ENCODE data around the gene PCDHGB4.
A peak's percentile ranks its signal among the peaks of the same experiment; 100 is the strongest.
"Not testable (repeated sequence)": the region's sequence is repeated elsewhere in the genome, so short reads cannot be mapped to it uniquely, and the experiment has no call there.

Gene PCDHGB4

GRCh38 chr5:141387557-141388311 is at the start of gene PCDHGB4:
TSS of gene PCDHGB4 (plus strand) at chr5:141387698. CDS start at chr5:141387885, 187 bp downstream.
- not testable (repeated sequence) for H3K27ac ChIP-seq; H3K79me2 ChIP-seq; H3K9ac ChIP-seq; H2AFZ ChIP-seq; H3K4me3 ChIP-seq (ENCODE audit: low read depth, low read length); H3K36me3 ChIP-seq (ENCODE audit: control insufficient read depth, insufficient read depth, low read length); H3K9me3 ChIP-seq (ENCODE audit: control insufficient read depth, low read length); H3K27me3 ChIP-seq (ENCODE audit: control insufficient read depth, insufficient read depth, low read length); H3K4me2 ChIP-seq (ENCODE audit: low read length); H3K4me1 ChIP-seq
- TF ChIP-seq, protein P1, sequence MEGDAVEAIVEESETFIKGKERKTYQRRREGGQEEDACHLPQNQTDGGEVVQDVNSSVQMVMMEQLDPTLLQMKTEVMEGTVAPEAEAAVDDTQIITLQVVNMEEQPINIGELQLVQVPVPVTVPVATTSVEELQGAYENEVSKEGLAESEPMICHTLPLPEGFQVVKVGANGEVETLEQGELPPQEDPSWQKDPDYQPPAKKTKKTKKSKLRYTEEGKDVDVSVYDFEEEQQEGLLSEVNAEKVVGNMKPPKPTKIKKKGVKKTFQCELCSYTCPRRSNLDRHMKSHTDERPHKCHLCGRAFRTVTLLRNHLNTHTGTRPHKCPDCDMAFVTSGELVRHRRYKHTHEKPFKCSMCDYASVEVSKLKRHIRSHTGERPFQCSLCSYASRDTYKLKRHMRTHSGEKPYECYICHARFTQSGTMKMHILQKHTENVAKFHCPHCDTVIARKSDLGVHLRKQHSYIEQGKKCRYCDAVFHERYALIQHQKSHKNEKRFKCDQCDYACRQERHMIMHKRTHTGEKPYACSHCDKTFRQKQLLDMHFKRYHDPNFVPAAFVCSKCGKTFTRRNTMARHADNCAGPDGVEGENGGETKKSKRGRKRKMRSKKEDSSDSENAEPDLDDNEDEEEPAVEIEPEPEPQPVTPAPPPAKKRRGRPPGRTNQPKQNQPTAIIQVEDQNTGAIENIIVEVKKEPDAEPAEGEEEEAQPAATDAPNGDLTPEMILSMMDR (IDR thresholded peaks at IDR 0.05), result peak; percentile 43

- no peak within 1 kb of the TSS for H2AFZ ChIP-seq
- H3K4me3 ChIP-seq (ENCODE audit: low read depth, low read length), result no peak within 1 kb of the TSS
- H3K27ac ChIP-seq, result no peak within 1 kb of the TSS
- H3K9ac ChIP-seq, result no peak within 1 kb of the TSS
- no peaks in the 10 kb centered on the region for H3K4me1 ChIP-seq
- no peak within 1 kb of the TSS for H3K4me2 ChIP-seq (ENCODE audit: low read length)
- no peaks in the 10 kb centered on the region for H3K27me3 ChIP-seq (ENCODE audit: control insufficient read depth, insufficient read depth, low read length)
- TF ChIP-seq, protein P1 (IDR thresholded peaks at IDR 0.05), result no peak
- H3K9me3 ChIP-seq (ENCODE audit: control insufficient read depth, low read length), result peaks cover 8% of the 10 kb centered on the region
- H3K79me2 ChIP-seq, result no peaks in the 10 kb centered on the region
- H3K36me3 ChIP-seq (ENCODE audit: control insufficient read depth, insufficient read depth, low read length), result peaks cover 3% of the 10 kb centered on the region
These were observed 48.8 kb upstream of the PCDHGB4 start, which contains the start of gene PCDHGA2 for GRCh38 chr5:141338538-141339306. TSS of gene PCDHGA2 (plus strand) at chr5:141338760.

- H3K36me3 ChIP-seq (ENCODE audit: control insufficient read depth, insufficient read depth, low read length); H3K9ac ChIP-seq; H3K4me3 ChIP-seq (ENCODE audit: low read depth, low read length); H3K4me2 ChIP-seq (ENCODE audit: low read length); H3K4me1 ChIP-seq; H3K27me3 ChIP-seq (ENCODE audit: control insufficient read depth, insufficient read depth, low read length); H3K79me2 ChIP-seq; H2AFZ ChIP-seq; H3K27ac ChIP-seq; H3K9me3 ChIP-seq (ENCODE audit: control insufficient read depth, low read length): not testable (repeated sequence)
These were observed 46.6 kb upstream of the PCDHGB4 start for GRCh38 chr5:141340781-141341354.

DNA sequence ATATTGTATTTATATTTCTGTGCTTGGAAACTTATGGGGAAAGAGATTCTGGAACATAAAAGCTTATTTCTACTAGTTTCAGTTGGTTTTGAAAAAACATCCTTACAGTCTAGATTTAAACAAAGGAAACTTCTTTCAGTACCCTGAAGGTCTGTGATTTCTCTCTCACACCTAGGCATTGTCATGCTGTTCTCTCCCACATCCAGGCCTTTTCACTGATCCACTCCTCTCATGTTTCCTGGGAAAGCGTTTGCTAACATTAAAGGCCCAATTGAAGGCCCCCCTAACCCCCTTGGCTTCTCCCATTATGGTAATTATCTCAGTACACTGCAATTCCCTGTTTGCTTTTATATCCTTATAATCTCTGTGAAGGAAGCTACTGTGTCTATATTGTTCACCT is 44.7 kb upstream of the PCDHGB4 start:
- Histone ChIP-seq H3K4me3 (ENCODE audit: low read depth, low read length) (no peak overlapping the region), H3K9ac (no peak overlapping the region), H3K36me3 (ENCODE audit: control insufficient read depth, insufficient read depth, low read length) (peaks cover 3% of the 10 kb centered on the region), H3K4me2 (ENCODE audit: low read length) (no peak overlapping the region), H3K27ac (no peak overlapping the region), H2AFZ (no peak overlapping the region), H3K4me1 (no peaks in the 10 kb centered on the region), H3K9me3 (ENCODE audit: control insufficient read depth, low read length) (peaks cover 8% of the 10 kb centered on the region), H3K79me2 (no peaks in the 10 kb centered on the region), H3K27me3 (ENCODE audit: control insufficient read depth, insufficient read depth, low read length) (no peaks in the 10 kb centered on the region)
- TF ChIP-seq, protein P1 (IDR thresholded peaks at IDR 0.05), result no peak

DNA sequence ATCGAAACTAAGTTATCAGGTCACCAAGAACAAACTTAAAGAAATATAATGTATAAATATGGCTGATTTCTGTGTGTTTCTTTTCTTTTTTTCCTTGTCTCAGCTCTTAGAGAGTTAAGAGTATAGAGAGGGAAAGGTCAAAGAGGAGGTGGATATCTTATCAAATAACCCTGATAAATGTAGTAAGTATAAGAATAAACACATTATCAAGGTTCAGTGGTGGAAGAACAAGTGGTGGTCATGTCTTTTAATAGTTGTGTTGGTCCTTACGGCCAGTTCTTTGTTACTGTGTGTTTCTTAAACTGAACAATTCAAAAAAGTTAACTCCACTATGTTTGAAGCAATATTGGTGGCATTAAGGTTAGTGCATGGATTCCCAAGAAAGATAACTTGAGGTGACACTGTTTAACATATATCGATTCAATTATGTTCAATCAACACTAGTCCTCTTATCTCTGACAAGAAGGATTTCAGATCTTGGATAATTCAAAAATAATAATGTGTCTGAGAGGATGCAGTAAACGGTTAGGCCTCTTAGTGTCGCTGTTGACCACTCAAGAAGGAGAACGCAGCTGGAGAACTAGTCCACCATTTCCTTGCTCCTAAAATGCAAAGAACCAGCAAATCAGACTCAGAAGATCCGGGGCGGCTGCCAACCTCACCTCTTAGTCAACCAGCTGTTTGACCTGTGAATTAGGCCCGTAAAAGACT is 44.1 kb upstream of the PCDHGB4 start, which contains the start of gene PCDHGA3:
TSS of gene PCDHGA3 (plus strand) at position 588 of the 711 bp plus-strand sequence. CDS start 205 bp downstream, outside the sequence.
- Histone ChIP-seq H3K4me2 (ENCODE audit: low read length) (no peak within 1 kb of the TSS), H3K27me3 (ENCODE audit: control insufficient read depth, insufficient read depth, low read length) (no peaks in the 10 kb centered on the region), H3K9me3 (ENCODE audit: control insufficient read depth, low read length) (peaks cover 8% of the 10 kb centered on the region), H3K9ac (no peak within 1 kb of the TSS), H3K79me2 (no peaks in the 10 kb centered on the region), H3K27ac (no peak within 1 kb of the TSS), H3K4me1 (no peaks in the 10 kb centered on the region), H3K36me3 (ENCODE audit: control insufficient read depth, insufficient read depth, low read length) (peaks cover 1% of the 10 kb centered on the region), H2AFZ (no peak within 1 kb of the TSS), H3K4me3 (ENCODE audit: low read depth, low read length) (no peak within 1 kb of the TSS)
- TF ChIP-seq, protein P1 (IDR thresholded peaks at IDR 0.05), result no peak

All from parathyroid adenoma (tissue), 2 donors.